ENCODE data around the gene BCAN. TPM values are rescaled to one million over a fixed set of nuclear protein-coding genes. Genes with fewer than 3 reads are reported as not detected.

Gene BCAN
- total and polyA plus RNA-seq, 2 of the 4 experiments (the other 2 are of a cell fraction), result 0.07 TPM; not detected in 1

GRCh38 chr1:156640842-156641706, 843 bp upstream of the BCAN start:
- no peak overlapping the region for H2BK20ac ChIP-seq (ENCODE audit: low read depth, low read length)
- H3K4me2 ChIP-seq (ENCODE audit: low read depth, low read length), result no peak overlapping the region
- WGBS, 2 experiments (ENCODE audit: extremely low coverage in 2 of 2, insufficient read length in 1 of 2), result 0% methylated on average over 1 of the region's 6 CpGs; no CpG with 5 or more reads in 1 of the 2 experiments
- no peak overlapping the region for H2AK5ac ChIP-seq (ENCODE audit: low read depth, low read length)
- peaks cover 11% of the 10 kb centered on the region; the same call in 1 of the 2 replicates for H4K20me1 ChIP-seq (ENCODE audit: insufficient read depth, low read length)
- dilution Hi-C loops (cut with HindIII; ENCODE audit: low sequenced_read_pairs, unreplicated experiment), result no loop called here
- DNase-seq (no peak), ATAC-seq (ENCODE audit: low read depth) (no peak)
- H3K4me1 ChIP-seq (ENCODE audit: control insufficient read depth, insufficient read depth, low read length), result no peaks in the 10 kb centered on the region; the same call in 1 of the 2 replicates
- no peak overlapping the region for H3K14ac ChIP-seq (replicated peaks; ENCODE audit: low read depth, low read length)
- H3K9me3 ChIP-seq (ENCODE audit: control insufficient read depth, insufficient read depth, low read length), result 0 out of 2 replicates have a peak, but pooled peaks cover 1% of the 10 kb centered on the region
- H3K56ac ChIP-seq (ENCODE audit: extremely low read depth, insufficient read depth, low read length), result no peak overlapping the region
- TF ChIP-seq SMC3 (IDR thresholded peaks at IDR 0.05; ENCODE audit: low read depth, low read length), result no peak
- no peak for TF ChIP-seq RCOR1 (IDR thresholded peaks at IDR 0.05; ENCODE audit: insufficient replicate concordance, low read length)
- no peak overlapping the region for H2BK5ac ChIP-seq (ENCODE audit: low read depth, low read length, poor library complexity, severe bottlenecking)
- no peak overlapping the region for H3K23ac ChIP-seq (ENCODE audit: low read depth, low read length)
- no peak overlapping the region for H2BK120ac ChIP-seq (ENCODE audit: low read depth, low read length)
- no peak overlapping the region for H2BK15ac ChIP-seq (ENCODE audit: low read depth, low read length)
- in situ Hi-C loops (cut with MboI; ENCODE audit: low sequenced_read_pairs), result no loop called here
- H4K8ac ChIP-seq (ENCODE audit: low read depth in 2 of 2, low read length in 2 of 2), result no peak overlapping the region
- no TSS peak for BruUV-seq (replicated peaks)
- no peak overlapping the region for H3K27ac ChIP-seq (ENCODE audit: insufficient read depth, low read length)
- POLR2A ChIA-PET (ENCODE audit: unreplicated experiment), result no interaction called here
- no peaks in the 10 kb centered on the region for H3K36me3 ChIP-seq (ENCODE audit: control insufficient read depth, insufficient read depth, low read length)
- no peak overlapping the region for H4K5ac ChIP-seq (ENCODE audit: low read depth, low read length)
- H3K27me3 ChIP-seq (ENCODE audit: control insufficient read depth, insufficient read depth, low read length), result peaks cover 91% of the 10 kb centered on the region
- H3K79me1 ChIP-seq (ENCODE audit: low read depth in 1 of 2, low read length in 2 of 2), result no peaks in the 10 kb centered on the region
- no peak overlapping the region for H2AFZ ChIP-seq (replicated peaks; ENCODE audit: low read length, poor library complexity)
- no peak overlapping the region for H4K91ac ChIP-seq (ENCODE audit: insufficient read depth, low read depth, low read length)
- intact Hi-C loops (cut with micrococcal nuclease), result no loop called here
- CTCF ChIA-PET, result interaction anchor here (1.5 kb wide), 1 partner anchor 18 kb away, joined by 4 read pairs; no protein-coding TSS in a partner anchor
- H3K9ac ChIP-seq (ENCODE audit: low read depth, low read length), result no peak overlapping the region
- no peaks in the 10 kb centered on the region for H3K9me1 ChIP-seq (ENCODE audit: insufficient read depth, low read length)
- H2AK9ac ChIP-seq (replicated peaks; ENCODE audit: low read depth, low read length, poor library complexity), result no peak overlapping the region
- H3K18ac ChIP-seq (ENCODE audit: low read depth, low read length), result no peak overlapping the region
- H3K4ac ChIP-seq (ENCODE audit: low read depth, low read length), result no peak overlapping the region
- no peak overlapping the region for H3K4me3 ChIP-seq (ENCODE audit: insufficient read depth, low read depth, low read length)

All from IMR-90 (cell line).